Esophagus muscularis mucosa (tissue), 4 donors: ENCODE results near the gene EXOSC7. TPM values are rescaled to one million over a fixed set of nuclear protein-coding genes. Genes with fewer than 3 reads are reported as not detected.

Experiments used
- DNase-seq: peaks from one replicate; pipeline ENCODE4 v3.0.0-alpha.2; 2017; ENCODE audit errors: extremely low spot score
- H3K27ac ChIP-seq, 4 donors: fragments of 200-600 bp; sonication (generic); replicated peaks in 1 of 4; 1 replicate in 3 of 4; 2 replicates in 1 of 4; pipeline ENCODE4 v1.5.1; 2016 to 2019; ENCODE audit warnings: mild to moderate bottlenecking in 1 of 4
- H3K27me3 ChIP-seq, 4 donors: fragments of 200-600 bp; sonication (generic); one replicate each; pipeline versions ENCODE4 v1.5.1 to v1.6.0; 2016 to 2019
- H3K36me3 ChIP-seq, 4 donors: fragments of 200-600 bp; sonication (generic); one replicate each; pipeline ENCODE4 v1.5.1; 2016 to 2019
- H3K4me1 ChIP-seq, 4 donors: fragments of 200-600 bp; sonication (generic); one replicate each; pipeline ENCODE4 v1.5.1; 2016 to 2019
- H3K4me3 ChIP-seq, 4 donors: fragments of 200-600 bp; sonication (generic); 1 replicate in 2 of 4; 2 replicates in 2 of 4; pipeline ENCODE4 v1.5.1; 2016 to 2019; ENCODE audit warnings: mild to moderate bottlenecking in 4 of 4, moderate library complexity in 1 of 4
- H3K9me3 ChIP-seq, 4 donors: fragments of 200-600 bp; sonication (generic); 1 replicate in 3 of 4; 2 replicates in 1 of 4; pipeline ENCODE4 v1.5.1; 2016 to 2019
- CTCF ChIP-seq, 3 experiments: fragments of 200-600 bp in 2 of 3; fragments of 450-650 bp in 1 of 3; sonication (generic) in 2 of 3; IDR thresholded peaks; one replicate each; pipeline ENCODE4 v1.5.1; 2017 to 2019; ENCODE audit warnings: antibody characterized with exemption in 3 of 3, mild to moderate bottlenecking in 2 of 3, moderate library complexity in 1 of 3
- EP300 ChIP-seq: sonication (generic); formaldehyde crosslinking; IDR thresholded peaks from one replicate; pipeline ENCODE4 v1.6.1; 2017; ENCODE audit warnings: antibody characterized with exemption
- POLR2A ChIP-seq: fragments of 450-650 bp; IDR thresholded peaks from one replicate; pipeline ENCODE4 v1.6.1; 2017; ENCODE audit warnings: antibody characterized with exemption, moderate library complexity, mild to moderate bottlenecking, low read depth
- POLR2AphosphoS5 ChIP-seq, 2 donors: sonication (generic); formaldehyde crosslinking; IDR thresholded peaks; one replicate each; pipeline ENCODE4 v1.6.1; 2017; ENCODE audit warnings: antibody characterized with exemption in 2 of 2
- WGBS: methylation state at CpG from one replicate; pipeline ENCODE4 v1.1.5; 2018; 5-methylcytosine and 5-hydroxymethylcytosine counted together
- intact Hi-C: fragments of 100-400 bp; cut with DNase I; formaldehyde crosslinking; loops from one replicate; pipeline ENCODE4 v1.15.1; 2023
- total RNA-seq, 4 donors: library from RNA; depleted of rRNA; stranded (reverse); fragments of >200 nt; gene quantifications; one replicate each; pipeline versions ENCODE4 v1.1.0 to v1.2.1, GENCODE V29; 2016

Gene EXOSC7
- total RNA-seq, 4 donors from 2014 or later: 20.8 to 35.1 (median 29.2) TPM

DNA sequence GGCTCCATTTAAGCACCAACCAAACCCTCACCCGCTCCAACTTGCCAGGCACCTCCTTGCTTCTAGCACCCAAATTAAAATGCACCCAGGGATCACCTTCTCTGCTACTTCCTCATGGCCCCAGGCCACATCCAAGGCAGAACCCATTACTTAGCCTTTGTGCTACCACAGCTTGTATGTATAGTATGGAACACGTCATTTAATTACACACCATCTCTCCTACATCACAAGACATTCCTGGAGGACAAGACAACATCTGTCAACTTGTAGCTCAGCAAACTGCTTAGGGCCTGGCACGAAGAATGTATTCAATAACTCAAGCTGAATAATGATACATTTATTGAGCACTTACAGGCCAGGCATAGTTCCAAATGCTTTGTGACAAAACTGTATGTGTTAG, 23.4 kb upstream of the EXOSC7 start:
- intact Hi-C loops: no loop called here
- Histone ChIP-seq H3K27me3 (no peaks in the 10 kb centered on the region), H3K9me3 (no peaks in the 10 kb centered on the region), H3K4me1 (peaks cover 0 to 5% (median 2%) of the 10 kb centered on the region in 4 donors), H3K27ac (no peak overlapping the region), H3K36me3 (peaks cover 0 to 16% (median 9%) of the 10 kb centered on the region in 4 donors), H3K4me3 (no peak overlapping the region)
- DNase-seq: no peak
- TF ChIP-seq POLR2A: no peak
- TF ChIP-seq POLR2AphosphoS5 (IDR thresholded peaks at IDR 0.05): no peak
- TF ChIP-seq CTCF (IDR thresholded peaks at IDR 0.05): no peak
- TF ChIP-seq EP300: no peak
- 94% methylated on average over 3 of the region's 3 CpGs for WGBS

- DNase-seq: no peak
- no peak overlapping the region for H3K27ac ChIP-seq
- H3K27me3 ChIP-seq: no peaks in the 10 kb centered on the region
- H3K36me3 ChIP-seq: peaks cover 0 to 29% (median 24%) of the 10 kb centered on the region in 4 donors
- peaks cover 0 to 5% (median 2%) of the 10 kb centered on the region in 4 donors for H3K4me1 ChIP-seq
- 87% methylated on average over 5 of the region's 5 CpGs for WGBS
- H3K4me3 ChIP-seq: no peak overlapping the region
- TF ChIP-seq POLR2AphosphoS5 (IDR thresholded peaks at IDR 0.05): no peak
- no peak for TF ChIP-seq POLR2A
- no peak for TF ChIP-seq CTCF (IDR thresholded peaks at IDR 0.05)
- no peak for TF ChIP-seq EP300
- intact Hi-C loops: no loop called here
- no peaks in the 10 kb centered on the region for H3K9me3 ChIP-seq
Measured at GRCh38 chr3:44954304-44954703, 21.7 kb upstream of the EXOSC7 start.

DNA sequence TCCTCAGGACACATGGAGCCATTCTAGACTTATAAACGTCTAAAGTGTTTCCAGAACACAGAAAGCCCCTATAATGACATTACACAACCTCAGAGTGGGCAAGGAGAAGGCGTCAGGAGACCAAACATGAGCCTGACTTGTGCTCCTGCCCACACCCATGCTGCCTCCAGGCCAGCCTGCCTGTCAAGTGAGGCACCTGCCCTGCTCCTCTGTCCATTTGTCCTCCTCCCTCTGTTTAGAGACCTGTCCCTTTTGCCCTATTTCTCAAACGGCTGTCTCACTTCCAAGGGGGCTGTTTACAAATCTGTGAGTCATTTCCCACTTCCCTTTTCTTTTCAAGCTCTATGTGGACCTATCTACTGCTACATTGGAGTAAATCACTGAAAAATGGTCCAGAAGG, 21.1 kb upstream of the EXOSC7 start:
- no peaks in the 10 kb centered on the region for H3K27me3 ChIP-seq
- no peak for TF ChIP-seq CTCF (IDR thresholded peaks at IDR 0.05)
- TF ChIP-seq POLR2A: no peak
- TF ChIP-seq EP300: no peak
- no peak for TF ChIP-seq POLR2AphosphoS5 (IDR thresholded peaks at IDR 0.05)
- peaks cover 0 to 5% (median 2%) of the 10 kb centered on the region in 4 donors for H3K4me1 ChIP-seq
- WGBS: 46% methylated on average over 3 of the region's 3 CpGs
- intact Hi-C loops: no loop called here
- H3K9me3 ChIP-seq: no peaks in the 10 kb centered on the region
- no peak overlapping the region for H3K4me3 ChIP-seq
- H3K27ac ChIP-seq: no peak overlapping the region
- no peak for DNase-seq
- H3K36me3 ChIP-seq: peaks cover 0 to 29% (median 25%) of the 10 kb centered on the region in 4 donors

DNA sequence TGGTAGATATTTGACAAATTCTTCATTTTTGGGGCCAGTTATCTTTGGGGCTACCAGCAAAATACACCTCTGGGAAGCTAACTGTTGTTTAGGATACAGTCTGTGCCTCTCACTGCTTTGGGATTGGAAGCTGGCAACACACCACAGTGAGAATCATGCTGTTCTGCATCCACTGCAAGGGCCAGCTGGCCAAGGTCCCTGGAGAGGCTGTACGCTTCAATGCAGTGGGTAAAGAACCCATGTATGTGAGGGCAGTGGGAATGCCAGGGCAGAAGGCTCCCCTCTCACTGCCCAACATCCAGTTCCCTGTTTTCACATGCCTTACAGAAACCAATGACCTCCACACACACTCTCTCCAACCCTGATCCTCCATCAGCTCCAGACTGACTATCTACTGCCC, 20.1 kb upstream of the EXOSC7 start:
- DNase-seq: no peak
- intact Hi-C loops: no loop called here
- Histone ChIP-seq H3K27ac (no peak overlapping the region), H3K27me3 (no peaks in the 10 kb centered on the region), H3K36me3 (peaks cover 0 to 29% (median 25%) of the 10 kb centered on the region in 4 donors), H3K9me3 (no peaks in the 10 kb centered on the region), H3K4me3 (no peak overlapping the region), H3K4me1 (peaks cover 0 to 5% (median 2%) of the 10 kb centered on the region in 4 donors)
- no peak for TF ChIP-seq EP300
- no peak for TF ChIP-seq POLR2A
- no peak for TF ChIP-seq POLR2AphosphoS5 (IDR thresholded peaks at IDR 0.05)
- TF ChIP-seq CTCF (IDR thresholded peaks at IDR 0.05): no peak
- WGBS: 83% methylated on average over 1 of the region's 1 CpG

DNA sequence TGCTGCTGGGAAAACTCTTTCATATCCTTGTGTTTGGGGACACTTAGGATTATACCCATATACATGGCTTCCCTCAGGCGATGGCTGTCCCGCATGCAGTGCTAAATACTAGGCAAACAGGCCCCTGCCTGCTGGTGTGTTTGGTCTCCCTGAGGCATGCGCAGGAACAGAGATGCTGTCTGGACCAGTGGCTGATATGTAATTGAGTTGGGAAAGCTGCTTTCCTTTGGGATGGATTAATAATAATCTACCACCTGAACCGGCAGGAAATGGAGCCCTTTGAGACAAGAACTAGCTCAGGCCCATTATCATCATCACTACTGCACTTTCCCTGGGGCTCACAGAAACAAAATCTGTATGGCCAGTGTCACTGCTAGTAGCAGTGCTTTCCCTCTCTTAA, 18.1 kb upstream of the EXOSC7 start:
- 100% methylated on average over 3 of the region's 4 CpGs for WGBS
- intact Hi-C loops: no loop called here
- TF ChIP-seq POLR2AphosphoS5 (IDR thresholded peaks at IDR 0.05): no peak
- no peak for TF ChIP-seq POLR2A
- TF ChIP-seq EP300: no peak
- no peak for TF ChIP-seq CTCF (IDR thresholded peaks at IDR 0.05)

More for the DNA sequence above, 18.1 kb upstream of the EXOSC7 start:
- Histone ChIP-seq H3K4me3 (no peak overlapping the region), H3K27me3 (no peaks in the 10 kb centered on the region), H3K4me1 (peaks cover 0 to 15% (median 6%) of the 10 kb centered on the region in 4 donors), H3K36me3 (peaks cover 0 to 29% (median 25%) of the 10 kb centered on the region in 4 donors), H3K9me3 (no peaks in the 10 kb centered on the region), H3K27ac (no peak overlapping the region)
- no peak for DNase-seq
